Hematopoietic multipotent progenitor cell treated with erythropoietin and hydrocortisone succinate and interleukin-3 and kit ligand, for 8 days (in vitro differentiated cells): ENCODE data around the gene ATP6V0D1.

ENCODE experiments used
- DNase-seq: peaks from one replicate; pipeline ENCODE4 v3.0.0-alpha.2; 2015

The ATP6V0D1 gene

GRCh38 chr16:67400901-67401300 lies 80.1 kb downstream of the ATP6V0D1 start:
- DNase-seq = no peak

GRCh38 chr16:67399749-67400704 lies 80.9 kb downstream of the ATP6V0D1 start:
- no peak for DNase-seq

GRCh38 chr16:67399218-67399733 lies 81.7 kb downstream of the ATP6V0D1 start:
- DNase-seq = peak; percentile 38

GRCh38 chr16:67398546-67399217 lies 82.3 kb downstream of the ATP6V0D1 start:
- no peak for DNase-seq

GRCh38 chr16:67397812-67398545 lies 83.0 kb downstream of the ATP6V0D1 start:
- no peak for DNase-seq

- DNase-seq = no peak
These were observed 83.7 kb downstream of the ATP6V0D1 start for GRCh38 chr16:67397036-67397801.

GRCh38 chr16:67396159-67397035 lies 84.6 kb downstream of the ATP6V0D1 start:
- peak; percentile 41 for DNase-seq

GRCh38 chr16:67395458-67396158 lies 85.3 kb downstream of the ATP6V0D1 start:
- no peak for DNase-seq

- DNase-seq = no peak
These were observed 85.9 kb downstream of the ATP6V0D1 start for GRCh38 chr16:67395105-67395457.

GRCh38 chr16:67394155-67395104 lies 86.5 kb downstream of the ATP6V0D1 start:
- no peak for DNase-seq

GRCh38 chr16:67393788-67394154 lies 87.2 kb downstream of the ATP6V0D1 start:
- DNase-seq = no peak

- DNase-seq = peak; percentile 59
These were observed 87.7 kb downstream of the ATP6V0D1 start, which contains the start of gene TPPP3 for GRCh38 chr16:67393111-67393787. TPPP3 (minus strand) TSS chr16:67393498; CDS start chr16:67391111, 2,387 bp downstream.

GRCh38 chr16:67392301-67393059 lies 88.5 kb downstream of the ATP6V0D1 start:
- DNase-seq = no peak

- no peak for DNase-seq
These were observed 89.3 kb downstream of the ATP6V0D1 start for GRCh38 chr16:67391424-67392300.

GRCh38 chr16:67390816-67391423 lies 90.0 kb downstream of the ATP6V0D1 start:
- DNase-seq = no peak
